AML-193 (cell line): Measurements from ENCODE around the gene TPM4.
"Not testable (repeated sequence)": the region's sequence is repeated elsewhere in the genome, so short reads cannot be mapped to it uniquely, and the experiment has no call there.

Experiments
- DNase-seq, 2 experiments: peaks; one replicate each; lab custom pipeline; 2025; lab: John Stamatoyannopoulos, UW

The TPM4 gene

DNA sequence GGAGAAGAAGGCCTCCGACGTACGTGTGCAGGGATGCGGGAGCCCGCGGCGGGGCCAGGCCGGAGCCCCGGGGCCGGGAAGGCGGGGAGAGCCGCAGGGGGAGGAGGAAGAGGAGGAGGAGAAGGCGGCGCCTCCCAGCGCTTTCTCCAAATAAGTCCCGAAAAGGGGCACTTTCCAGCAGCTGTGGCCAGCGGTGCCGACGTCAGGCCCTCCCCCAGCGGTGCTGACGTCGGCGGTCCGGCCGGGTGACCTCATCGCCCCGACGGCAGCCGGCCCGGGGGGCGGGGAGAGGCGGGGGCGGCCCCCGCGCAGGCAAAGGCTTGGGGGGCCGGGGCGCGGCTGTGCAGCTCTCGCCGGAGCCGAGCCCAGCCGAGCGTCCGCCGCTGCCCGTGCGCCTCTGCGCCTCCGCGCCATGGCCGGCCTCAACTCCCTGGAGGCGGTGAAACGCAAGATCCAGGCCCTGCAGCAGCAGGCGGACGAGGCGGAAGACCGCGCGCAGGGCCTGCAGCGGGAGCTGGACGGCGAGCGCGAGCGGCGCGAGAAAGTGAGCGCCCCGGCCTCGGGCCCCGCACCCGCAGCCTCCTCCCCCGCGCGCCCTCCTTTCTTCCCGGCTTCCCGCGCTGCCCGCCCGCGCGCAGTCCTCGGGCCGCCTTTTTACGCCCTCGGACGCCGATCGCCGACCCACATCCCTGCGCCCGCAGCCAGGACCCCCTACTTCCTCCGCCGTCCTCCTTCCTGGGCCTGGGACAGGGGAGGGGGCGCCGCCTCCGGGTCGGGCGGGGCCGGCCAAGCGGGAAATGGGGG is at the start of gene TPM4:
Gene TPM4, plus strand, starts transcription at position 342 of the 804 bp plus-strand sequence. Its CDS starts 71 bp downstream, at position 413.
- DNase-seq, result peak; percentile 34 to 36

GRCh38 chr19:16026756-16027155 is 49.5 kb upstream of the TPM4 start:
- DNase-seq, result no peak

DNA sequence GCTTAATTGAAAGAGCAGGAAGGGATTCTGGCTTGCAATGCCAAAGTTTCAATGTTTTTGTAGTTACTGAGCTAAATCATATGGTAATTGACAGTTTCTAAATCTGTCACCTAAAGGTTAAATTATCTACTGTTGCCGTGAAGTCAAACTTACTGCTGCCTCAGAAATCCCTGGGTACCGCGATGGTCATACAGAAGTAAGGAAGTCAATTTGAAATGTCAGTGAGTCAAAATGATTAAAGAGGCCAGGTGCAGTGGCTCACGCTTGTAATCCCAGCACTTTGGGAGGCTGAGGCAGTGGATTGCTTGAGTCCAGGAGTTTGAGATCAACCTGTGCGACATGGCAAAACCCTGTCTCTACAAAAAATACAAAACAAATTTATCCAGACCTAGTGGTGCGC is 48.8 kb upstream of the TPM4 start:
- DNase-seq, result no peak

DNA sequence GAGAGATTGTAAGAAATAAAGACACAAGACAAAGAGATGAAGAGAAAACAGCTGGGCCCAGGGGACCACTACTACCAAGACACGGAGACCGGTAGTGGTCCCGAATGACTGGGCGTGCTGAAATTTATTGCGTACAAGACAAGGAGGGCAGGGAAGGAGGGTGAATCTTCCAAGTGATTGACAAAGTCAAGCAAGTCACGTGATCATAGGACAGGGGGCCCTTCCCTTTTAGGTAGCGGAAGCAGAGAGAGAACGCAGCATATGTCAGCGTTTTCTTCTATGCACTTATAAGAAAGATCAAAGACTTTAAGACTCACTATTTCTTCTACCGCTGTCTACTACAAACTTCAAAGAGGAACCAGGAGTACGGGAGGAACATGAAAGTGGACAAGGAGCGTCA is 46.1 kb upstream of the TPM4 start:
- DNase-seq, result not testable (repeated sequence)

- no peak for DNase-seq
Observed at GRCh38 chr19:16030964-16031871, 45.1 kb upstream of the TPM4 start.

- no peak for DNase-seq
Observed at GRCh38 chr19:16031872-16032200, 44.5 kb upstream of the TPM4 start.

DNA sequence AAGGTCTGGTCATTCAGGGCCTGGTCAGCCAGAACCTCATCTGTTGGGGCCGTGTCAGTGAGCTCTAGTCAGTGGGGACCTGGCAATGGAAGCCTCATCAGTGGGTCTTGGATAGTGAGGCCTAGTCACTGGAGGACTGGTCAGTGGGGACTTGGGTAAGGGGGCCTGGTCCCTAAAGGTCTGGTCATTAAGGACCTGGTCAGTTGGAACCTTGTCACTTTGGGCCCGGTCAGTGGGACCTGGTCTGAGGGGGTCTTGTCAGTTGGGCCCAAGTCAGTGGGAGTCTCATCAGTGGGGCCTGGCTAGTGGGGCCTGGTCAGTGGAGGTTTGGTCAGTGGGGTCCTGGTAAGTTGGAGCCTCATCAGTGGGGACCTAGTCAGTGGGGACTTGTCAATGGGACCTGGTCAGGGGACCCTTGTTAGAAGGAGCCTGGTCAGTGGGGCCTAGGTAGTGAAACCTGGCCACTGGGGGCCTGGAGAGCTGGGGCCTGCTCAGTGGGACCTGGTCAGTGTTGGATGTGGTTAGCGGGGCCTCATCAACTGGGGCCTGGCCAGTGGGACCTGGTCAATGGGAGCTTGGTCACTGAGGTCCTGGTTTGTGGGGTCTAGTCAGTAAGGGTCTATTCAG is 43.7 kb upstream of the TPM4 start:
- no peak for DNase-seq

- DNase-seq, result no peak
Observed at GRCh38 chr19:16033136-16033530, 43.2 kb upstream of the TPM4 start.

- no peak for DNase-seq
Observed at GRCh38 chr19:16033721-16034120, 42.6 kb upstream of the TPM4 start.

DNA sequence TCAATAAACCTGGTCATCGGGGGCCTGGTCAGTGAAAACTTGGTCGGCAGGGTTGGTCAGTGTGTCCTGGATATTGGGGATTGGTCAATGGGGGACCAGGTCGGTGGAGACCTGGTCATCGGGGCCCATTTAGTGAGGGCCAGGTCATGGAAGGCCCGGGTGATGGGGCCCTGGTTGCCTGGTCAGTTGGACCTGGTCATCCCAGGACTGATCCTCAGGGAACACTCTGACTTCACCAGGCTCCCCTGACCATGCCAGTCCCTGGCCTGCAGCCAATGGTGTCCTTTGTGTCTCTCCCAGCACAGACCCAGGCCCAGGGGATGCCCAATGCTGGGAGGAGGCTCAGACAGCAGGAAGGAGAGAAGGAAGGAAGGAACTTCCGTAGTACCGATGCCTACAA is 42.1 kb upstream of the TPM4 start:
- DNase-seq, result no peak

- no peak for DNase-seq
Observed at GRCh38 chr19:16034958-16035560, 41.2 kb upstream of the TPM4 start.

GRCh38 chr19:16035601-16036297 is 40.5 kb upstream of the TPM4 start:
- DNase-seq, result no peak

DNA sequence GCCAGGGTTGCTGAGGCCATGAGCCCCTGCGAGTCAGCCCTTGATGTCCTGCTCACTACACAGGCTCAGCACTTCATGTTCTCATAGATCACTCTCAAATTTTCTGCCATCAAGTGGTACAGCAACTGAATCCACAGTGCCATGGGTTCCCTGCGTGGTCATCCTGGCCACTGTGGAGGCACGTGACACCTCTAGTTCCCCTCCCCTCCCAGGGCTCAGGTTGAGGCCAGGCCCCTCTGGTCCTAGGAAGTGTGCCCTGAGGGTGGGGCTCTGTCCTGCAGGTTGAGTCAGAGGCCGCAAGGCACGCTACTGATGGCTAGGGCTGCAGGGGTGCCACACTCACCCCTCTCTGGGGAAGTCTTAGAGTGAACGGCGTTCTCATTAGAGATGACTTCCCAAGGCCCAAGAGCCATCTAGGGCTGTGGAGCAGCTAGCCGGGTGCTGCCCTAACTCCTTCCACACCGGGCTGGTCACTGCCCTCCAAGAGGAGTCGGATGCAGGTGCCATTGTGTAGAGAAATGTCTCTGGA is 39.8 kb upstream of the TPM4 start:
- no peak for DNase-seq

- DNase-seq, result no peak
Observed at GRCh38 chr19:16036941-16037340, 39.4 kb upstream of the TPM4 start.

DNA sequence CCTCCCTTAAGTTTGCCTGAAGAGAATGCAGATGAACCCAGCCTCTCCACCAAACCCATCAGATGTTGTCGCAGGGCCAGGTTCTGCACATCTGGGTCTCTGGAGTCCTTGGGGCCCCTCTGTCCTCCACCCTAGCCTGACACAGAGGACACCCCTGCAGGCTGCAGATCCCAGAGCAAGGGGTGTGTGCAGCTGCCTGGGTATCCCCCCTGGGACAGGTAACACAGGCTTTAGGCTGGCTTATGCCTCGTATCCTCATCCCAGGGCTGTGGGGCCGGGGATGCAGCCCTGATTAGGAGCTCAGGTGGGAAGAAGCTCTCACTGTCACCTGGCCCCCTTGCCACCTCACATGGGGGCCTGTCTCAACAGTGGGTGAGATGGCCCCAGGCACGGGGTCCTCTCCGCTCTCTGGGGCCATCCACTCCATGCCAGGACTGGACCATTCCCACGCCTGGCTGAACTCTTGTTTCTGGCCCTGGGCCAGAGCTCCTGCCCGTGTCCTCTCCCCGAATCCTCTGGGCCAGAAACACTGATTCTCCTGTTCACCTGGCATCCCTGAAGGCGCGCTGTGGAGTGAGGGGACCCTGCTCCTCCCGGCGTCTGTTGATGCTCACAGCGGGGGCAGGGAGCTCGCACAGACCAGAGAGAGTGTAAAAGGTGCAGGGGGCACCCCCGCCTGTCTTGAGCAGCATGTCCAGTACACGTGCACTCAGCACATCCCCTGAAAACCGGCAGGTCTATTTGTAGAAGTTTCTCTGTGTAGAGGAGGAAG is 38.7 kb upstream of the TPM4 start:
- no peak for DNase-seq

GRCh38 chr19:16038196-16038695 is 38.0 kb upstream of the TPM4 start:
- DNase-seq, result no peak

DNA sequence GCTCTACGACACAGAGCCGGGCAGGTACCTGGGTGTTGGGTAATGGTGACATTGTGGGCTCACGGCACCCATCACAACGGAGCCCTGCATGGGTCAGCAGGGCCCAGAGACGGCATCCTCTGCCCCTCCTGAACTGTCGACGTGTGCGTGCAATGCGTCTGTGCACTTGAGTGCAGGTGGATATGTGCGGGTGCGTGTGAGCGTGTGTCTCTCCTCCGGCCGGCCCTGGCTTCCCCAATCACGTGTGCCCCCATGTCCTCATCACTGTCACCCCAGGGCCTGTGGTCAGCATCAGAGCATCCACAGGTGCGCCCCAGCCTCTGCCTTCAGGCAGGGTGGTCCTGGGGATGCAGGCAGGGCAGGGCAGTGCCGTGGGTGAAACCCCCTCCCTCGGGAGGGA is 37.2 kb upstream of the TPM4 start:
- no peak for DNase-seq

DNA sequence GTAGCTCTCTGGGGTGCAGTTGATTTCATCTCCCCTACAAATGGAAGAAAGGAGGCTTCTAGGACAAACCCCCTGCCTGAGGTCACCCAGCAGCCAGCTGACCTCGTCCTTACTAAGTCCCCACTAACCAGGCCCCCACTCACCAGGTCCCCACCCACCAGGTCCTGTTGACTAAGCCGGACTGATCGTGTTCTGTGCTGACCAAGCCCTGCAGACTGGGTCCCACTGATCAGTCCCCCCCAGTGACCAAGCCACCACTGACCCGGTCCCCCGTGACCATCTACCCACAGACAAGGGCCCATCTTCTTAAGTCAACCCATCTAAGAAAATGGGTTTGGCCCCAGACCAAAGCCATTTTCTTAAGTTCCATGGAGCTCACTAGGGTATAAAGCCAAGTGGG is 36.8 kb upstream of the TPM4 start:
- no peak for DNase-seq

DNA sequence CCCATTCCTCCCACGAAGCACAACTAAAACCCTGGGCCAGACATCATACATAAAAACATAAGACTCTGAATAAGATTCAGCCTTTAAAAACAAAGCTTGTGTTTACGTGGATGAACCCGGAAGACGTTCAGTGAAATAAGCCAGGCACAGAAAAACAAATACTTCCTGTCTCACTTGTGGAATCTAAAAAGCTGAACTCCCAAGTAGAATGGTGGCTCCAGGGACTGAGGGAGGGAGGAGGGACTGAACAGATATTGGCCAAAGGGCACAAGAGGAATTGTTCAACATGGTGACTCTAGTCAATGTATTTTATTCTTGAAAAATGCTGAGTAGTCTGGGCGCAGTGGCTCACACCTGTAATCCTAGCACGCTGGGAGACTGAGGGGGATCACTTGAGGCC is 35.7 kb upstream of the TPM4 start:
- DNase-seq, result no peak

DNA sequence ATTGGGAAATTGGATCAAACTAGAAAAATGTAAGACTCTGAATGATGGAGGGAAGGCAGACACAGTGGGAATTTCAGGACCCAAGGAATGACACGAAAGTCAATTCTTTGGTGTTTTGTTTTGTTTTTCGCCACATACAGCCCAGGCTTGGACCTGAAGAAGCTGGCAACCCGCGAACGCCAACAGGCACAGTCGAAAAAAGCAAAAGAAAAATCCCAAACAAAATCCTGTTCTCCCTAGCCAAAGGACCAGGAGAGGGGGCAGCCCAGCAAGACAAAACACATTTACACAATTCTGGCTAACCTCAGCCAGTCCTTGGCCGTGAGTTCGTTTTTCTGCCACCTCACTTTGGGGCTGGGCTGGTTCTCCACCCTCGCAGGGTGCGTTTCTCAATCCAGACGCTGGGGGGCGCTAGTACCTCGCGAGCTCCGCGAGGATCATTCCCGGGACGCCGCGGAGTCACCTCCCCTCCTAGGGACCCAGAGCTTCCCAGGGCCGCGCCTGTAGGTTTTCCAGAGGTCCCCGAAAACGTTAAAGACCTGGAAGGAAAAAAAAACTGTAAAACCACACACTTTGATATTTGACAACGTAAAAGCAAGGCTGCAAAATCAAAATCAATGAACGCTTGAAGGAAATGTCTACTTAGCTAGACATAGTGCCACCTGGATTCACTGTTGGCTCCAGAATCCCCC is 34.9 kb upstream of the TPM4 start:
- DNase-seq, result peak; percentile 52 to 57
